Activated T-cell treated with anti-CD3 and anti-CD28 coated beads, Interleukin-2, amount 50 U/mL, for 72 hours (primary cell): ENCODE measurements around the gene FTCD. TPM values are rescaled to one million over a fixed set of nuclear protein-coding genes. Genes with fewer than 3 reads are reported as not detected.

Experiments used
- ATAC-seq, 2 donors: fragments of 150-1000 bp; cut with Tn5 transposase; replicated peaks in 1 of 2; 2 replicates each; pipeline ENCODE4 v1.10.0; 2021; ENCODE audit warnings: moderate library complexity in 2 of 2, mild to moderate bottlenecking in 1 of 2
- DNase-seq, 2 donors: peaks; one replicate each; pipeline ENCODE4 v3.0.0; 2021 to 2022; ENCODE audit warnings: mixed read lengths in 1 of 2
- H3K27ac Mint-ChIP-seq: one replicate; pipeline ENCODE4 v1.8.0; 2022; ENCODE audit warnings: mild to moderate bottlenecking, moderate library complexity, mixed read lengths
- H3K27me3 Mint-ChIP-seq: one replicate; pipeline ENCODE4 v1.8.0; 2022; ENCODE audit warnings: low read depth, mixed read lengths
- H3K36me3 Mint-ChIP-seq, 2 donors: one replicate each; pipeline ENCODE4 v1.8.0; 2022; ENCODE audit warnings: mixed read lengths in 2 of 2, mild to moderate bottlenecking in 1 of 2; ENCODE audit not compliant: insufficient read depth in 2 of 2
- H3K4me1 Mint-ChIP-seq: one replicate; pipeline ENCODE4 v1.8.0; 2022; ENCODE audit warnings: low read depth, mixed read lengths
- H3K4me3 Mint-ChIP-seq, 2 donors: one replicate each; pipeline ENCODE4 v1.8.0; 2022; ENCODE audit warnings: mild to moderate bottlenecking in 2 of 2, mixed read lengths in 2 of 2, moderate library complexity in 2 of 2
- H3K9me3 Mint-ChIP-seq, 2 donors: one replicate each; pipeline ENCODE4 v1.8.0; 2022; ENCODE audit warnings: mixed read lengths in 2 of 2
- total RNA-seq, 2 donors: library from RNA; stranded (reverse); gene quantifications; one replicate each; pipeline ENCODE4 v1.2.3, GENCODE V29; 2022

Gene FTCD
- total RNA-seq, 2 donors from 2014 or later = 0.74 to 1.00 TPM

- Mint-ChIP-seq H3K36me3 (no peaks in the 10 kb centered on the region), H3K27me3 (peaks cover 13% of the 10 kb centered on the region), H3K4me3 (no peak overlapping the region), H3K4me1 (no peaks in the 10 kb centered on the region), H3K27ac (no peak overlapping the region), H3K9me3 (no peaks in the 10 kb centered on the region)
- DNase-seq = no peak
- ATAC-seq = no peak
These were observed 4.0 kb upstream of the FTCD start for GRCh38 chr21:46159390-46159789.

GRCh38 chr21:46158666-46159300, 3.4 kb upstream of the FTCD start:
- no peaks in the 10 kb centered on the region for H3K4me1 Mint-ChIP-seq
- ATAC-seq (no peak), DNase-seq (no peak)
- H3K27ac Mint-ChIP-seq = no peak overlapping the region
- H3K9me3 Mint-ChIP-seq = no peaks in the 10 kb centered on the region
- H3K36me3 Mint-ChIP-seq = no peaks in the 10 kb centered on the region
- no peak overlapping the region for H3K4me3 Mint-ChIP-seq
- peaks cover 12% of the 10 kb centered on the region for H3K27me3 Mint-ChIP-seq

GRCh38 chr21:46157987-46158451, 2.6 kb upstream of the FTCD start:
- Mint-ChIP-seq H3K36me3 (no peaks in the 10 kb centered on the region), H3K4me3 (no peak overlapping the region), H3K27ac (no peak overlapping the region), H3K27me3 (peaks cover 5% of the 10 kb centered on the region), H3K4me1 (no peaks in the 10 kb centered on the region), H3K9me3 (no peaks in the 10 kb centered on the region)
- DNase-seq = no peak
- ATAC-seq = no peak

- no peaks in the 10 kb centered on the region for H3K4me1 Mint-ChIP-seq
- no peak for DNase-seq
- no peak overlapping the region for H3K4me3 Mint-ChIP-seq
- no peaks in the 10 kb centered on the region for H3K36me3 Mint-ChIP-seq
- no peaks in the 10 kb centered on the region for H3K9me3 Mint-ChIP-seq
- no peaks in the 10 kb centered on the region for H3K27me3 Mint-ChIP-seq
- ATAC-seq = no peak
- H3K27ac Mint-ChIP-seq = no peak overlapping the region
These were observed 2.1 kb upstream of the FTCD start for GRCh38 chr21:46157396-46157986.

- H3K4me3 Mint-ChIP-seq = no peak overlapping the region
- no peak for ATAC-seq
- no peaks in the 10 kb centered on the region for H3K27me3 Mint-ChIP-seq
- no peaks in the 10 kb centered on the region for H3K4me1 Mint-ChIP-seq
- no peak for DNase-seq
- no peaks in the 10 kb centered on the region for H3K9me3 Mint-ChIP-seq
- no peak overlapping the region for H3K27ac Mint-ChIP-seq
- no peaks in the 10 kb centered on the region for H3K36me3 Mint-ChIP-seq
These were observed 1.3 kb upstream of the FTCD start for GRCh38 chr21:46156678-46157077.

- no peak overlapping the region for H3K27ac Mint-ChIP-seq
- no peak overlapping the region for H3K4me3 Mint-ChIP-seq
- ATAC-seq = no peak
- H3K36me3 Mint-ChIP-seq = no peaks in the 10 kb centered on the region
- no peaks in the 10 kb centered on the region for H3K27me3 Mint-ChIP-seq
- DNase-seq = no peak
- no peaks in the 10 kb centered on the region for H3K9me3 Mint-ChIP-seq
- no peaks in the 10 kb centered on the region for H3K4me1 Mint-ChIP-seq
These were observed 933 bp upstream of the FTCD start for GRCh38 chr21:46156378-46156645.

- Mint-ChIP-seq H3K4me1 (no peaks in the 10 kb centered on the region), H3K27me3 (no peaks in the 10 kb centered on the region), H3K9me3 (no peaks in the 10 kb centered on the region), H3K36me3 (no peaks in the 10 kb centered on the region), H3K4me3 (no peak overlapping the region), H3K27ac (no peak overlapping the region)
- ATAC-seq = no peak
- no peak for DNase-seq
These were observed 345 bp downstream of the FTCD start for GRCh38 chr21:46154955-46155513.

- H3K27ac Mint-ChIP-seq = no peak overlapping the region
- DNase-seq = no peak
- ATAC-seq = no peak
- H3K4me3 Mint-ChIP-seq = no peak overlapping the region
- no peaks in the 10 kb centered on the region for H3K36me3 Mint-ChIP-seq
- no peaks in the 10 kb centered on the region for H3K27me3 Mint-ChIP-seq
- no peaks in the 10 kb centered on the region for H3K9me3 Mint-ChIP-seq
- H3K4me1 Mint-ChIP-seq = no peaks in the 10 kb centered on the region
These were observed 1.0 kb downstream of the FTCD start for GRCh38 chr21:46154155-46154954.

- no peak overlapping the region for H3K27ac Mint-ChIP-seq
- H3K9me3 Mint-ChIP-seq = no peaks in the 10 kb centered on the region
- DNase-seq (peak; percentile 69 to 73), ATAC-seq (peak; percentile 80 to 83)
- H3K27me3 Mint-ChIP-seq = no peaks in the 10 kb centered on the region
- no peak overlapping the region for H3K4me3 Mint-ChIP-seq
- no peaks in the 10 kb centered on the region for H3K4me1 Mint-ChIP-seq
- no peaks in the 10 kb centered on the region for H3K36me3 Mint-ChIP-seq
These were observed 1.9 kb downstream of the FTCD start for GRCh38 chr21:46153247-46154154.

- no peak for DNase-seq
- H3K27ac Mint-ChIP-seq = no peak overlapping the region
- ATAC-seq = peak; percentile 30 to 39
- no peak overlapping the region for H3K4me3 Mint-ChIP-seq
- no peaks in the 10 kb centered on the region for H3K9me3 Mint-ChIP-seq
- H3K27me3 Mint-ChIP-seq = no peaks in the 10 kb centered on the region
- no peaks in the 10 kb centered on the region for H3K4me1 Mint-ChIP-seq
- H3K36me3 Mint-ChIP-seq = no peaks in the 10 kb centered on the region
These were observed 2.5 kb downstream of the FTCD start for GRCh38 chr21:46152927-46153246.

- no peaks in the 10 kb centered on the region for H3K4me1 Mint-ChIP-seq
- ATAC-seq (no peak), DNase-seq (no peak)
- no peaks in the 10 kb centered on the region for H3K27me3 Mint-ChIP-seq
- H3K27ac Mint-ChIP-seq = no peak overlapping the region
- no peaks in the 10 kb centered on the region for H3K36me3 Mint-ChIP-seq
- no peaks in the 10 kb centered on the region for H3K9me3 Mint-ChIP-seq
- H3K4me3 Mint-ChIP-seq = no peak overlapping the region
These were observed 3.1 kb downstream of the FTCD start for GRCh38 chr21:46151989-46152926.
